ENCODE measurements around the gene MAGI1.
A peak's percentile ranks its signal among the peaks of the same experiment; 100 is the strongest.
"Not testable (repeated sequence)": the region's sequence is repeated elsewhere in the genome, so short reads cannot be mapped to it uniquely, and the experiment has no call there.

Gene MAGI1

DNA sequence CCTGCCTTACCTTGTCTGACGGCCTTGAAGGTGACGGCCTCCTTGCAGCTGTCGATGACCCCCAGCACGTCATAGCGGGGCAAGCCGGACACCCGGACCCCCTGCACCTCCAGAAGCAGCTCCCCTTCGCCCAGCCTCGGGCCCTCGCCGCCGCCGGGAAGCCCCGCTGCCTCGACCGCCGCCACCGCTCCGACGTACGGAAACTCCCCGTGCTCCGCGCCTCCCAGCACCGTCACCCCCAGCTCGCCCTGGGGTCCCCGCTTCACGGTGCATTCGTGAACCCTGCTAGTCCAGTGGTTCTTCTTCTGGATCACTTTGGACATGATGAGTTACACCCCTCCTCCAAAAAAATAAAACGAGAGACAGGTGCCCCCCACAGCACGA is 740 bp downstream of the MAGI1 start:
- no peak for DNase-seq

DNA sequence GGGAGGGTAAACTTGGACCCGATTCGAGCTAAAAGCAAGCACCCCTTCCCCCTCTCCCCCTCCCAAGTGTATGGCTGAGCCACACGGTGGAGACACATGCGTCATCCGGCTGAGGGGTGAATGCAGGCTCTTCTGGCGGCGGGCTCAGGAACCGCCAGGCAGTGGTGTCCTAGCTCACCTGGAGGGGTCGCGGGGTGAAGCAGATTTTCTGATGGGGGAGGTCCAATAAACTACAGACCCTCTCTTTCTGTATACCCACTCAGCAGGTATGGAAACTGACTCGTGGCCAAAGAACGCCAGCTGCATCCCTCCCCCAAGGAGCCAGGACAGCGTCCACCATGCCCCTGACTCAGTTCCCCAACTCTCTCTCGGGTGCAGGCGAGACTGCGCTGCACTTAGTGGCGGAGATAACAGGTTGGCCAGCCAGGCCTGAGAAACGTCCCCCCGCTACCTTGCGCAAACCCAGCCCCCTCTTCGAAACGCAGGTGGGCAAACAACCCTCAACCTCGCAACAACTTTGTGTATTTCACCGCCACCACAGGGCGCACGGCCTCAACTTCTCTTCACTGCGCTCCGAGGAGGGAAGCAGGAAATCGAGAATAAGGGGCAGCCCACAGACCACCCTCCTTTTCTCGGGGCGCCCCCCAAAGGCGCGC is 1.3 kb downstream of the MAGI1 start:
- peak; percentile 4 for DNase-seq

DNA sequence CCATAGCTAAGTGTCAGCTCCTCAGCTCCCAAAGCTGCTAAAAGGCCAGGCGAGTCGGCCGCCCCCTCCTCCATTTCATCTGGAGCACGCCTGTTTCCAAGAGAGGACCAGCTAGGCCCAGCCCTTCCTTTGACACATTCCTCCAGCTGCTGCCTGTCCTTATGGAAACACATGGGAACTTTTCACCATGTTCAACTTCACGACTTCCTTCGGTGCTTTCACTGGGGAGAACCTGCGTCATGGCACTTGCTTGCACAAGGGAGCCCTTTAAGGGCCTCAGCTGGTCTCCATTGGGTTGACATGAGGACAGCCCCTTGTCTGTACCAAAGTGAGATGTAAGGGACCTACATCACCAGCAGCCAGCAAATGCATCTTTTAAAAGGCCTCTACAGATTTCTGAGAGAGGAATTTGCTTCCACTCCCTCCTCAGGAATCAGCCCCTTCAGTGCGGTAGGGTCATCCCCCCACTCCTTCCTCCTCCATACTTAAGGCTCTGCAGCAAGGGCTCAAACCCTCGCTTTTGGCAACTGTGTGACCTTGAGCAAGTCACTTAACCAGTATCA is 2.1 kb downstream of the MAGI1 start:
- no peak for DNase-seq

DNA sequence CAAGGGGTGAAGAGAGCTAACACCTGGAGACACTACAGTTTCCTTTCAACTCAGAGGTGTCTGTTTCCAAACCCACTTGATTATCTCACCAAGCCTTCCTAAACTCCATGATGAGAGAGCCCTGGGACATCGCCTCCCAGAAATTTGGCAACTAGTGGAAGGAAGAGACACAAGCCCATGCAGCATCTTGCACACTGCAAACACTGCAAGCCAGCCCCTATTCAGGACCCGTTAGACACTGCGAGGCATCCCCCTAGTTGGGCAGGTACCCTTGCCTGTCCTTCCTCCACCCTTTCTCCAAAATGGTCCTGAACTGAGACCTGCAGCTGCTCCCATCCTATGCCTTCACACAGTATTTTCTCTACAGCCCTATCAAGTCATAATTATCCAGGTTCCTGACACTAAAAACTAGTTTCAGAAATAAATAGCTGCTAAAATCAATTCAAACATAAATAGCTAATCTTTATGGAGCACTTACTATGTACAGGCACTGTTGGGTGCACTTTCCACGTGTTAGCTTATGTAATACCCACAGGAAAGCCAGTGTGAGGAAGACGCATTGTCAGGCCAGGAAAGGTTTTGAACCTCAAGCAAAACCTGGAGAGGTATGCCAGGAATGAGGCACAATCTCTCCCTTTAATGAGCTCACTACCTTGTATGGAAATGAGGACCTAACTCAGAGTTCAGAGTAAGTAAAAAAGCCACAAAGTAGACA is 2.8 kb downstream of the MAGI1 start:
- no peak for DNase-seq

DNA sequence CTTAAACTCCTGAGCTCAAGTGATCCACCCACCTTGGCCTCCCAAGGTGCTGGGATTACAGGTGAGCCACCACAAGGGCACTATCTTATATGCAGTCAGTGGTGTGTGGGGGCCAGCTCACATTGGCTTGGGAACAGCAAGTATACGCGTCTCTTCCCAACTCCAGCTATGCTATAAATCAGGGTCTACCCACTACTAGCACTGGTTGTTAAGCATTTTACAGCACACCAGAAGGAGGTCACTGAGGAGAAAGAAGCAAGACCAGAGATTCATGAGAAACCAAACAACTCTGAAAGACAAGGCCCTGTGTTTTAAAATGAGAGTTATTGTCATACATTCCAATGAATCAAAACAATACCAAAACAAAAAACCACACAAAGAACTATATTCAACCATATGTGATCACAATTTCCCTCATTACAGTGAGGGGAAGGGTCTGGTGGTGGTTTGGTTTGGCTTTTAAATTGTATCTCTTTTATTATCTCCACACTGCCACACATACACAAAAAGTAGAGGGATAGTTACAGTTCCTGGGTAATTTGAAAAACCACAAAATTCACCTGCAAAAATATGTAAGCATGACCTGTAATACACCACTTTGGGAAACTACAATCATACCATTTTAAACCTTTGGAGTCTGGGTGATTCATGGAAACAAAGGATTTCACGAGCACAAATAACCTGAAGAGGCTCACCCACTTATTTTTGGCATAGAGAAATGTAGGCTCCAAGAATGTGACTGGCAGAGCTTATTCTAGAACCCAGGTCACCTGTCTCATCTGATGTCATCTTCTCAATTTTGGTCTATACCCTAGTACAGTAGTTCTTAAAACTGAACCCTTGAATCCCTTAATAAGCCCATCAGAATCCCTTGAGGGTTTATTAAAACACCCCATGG is 5.2 kb downstream of the MAGI1 start:
- DNase-seq = no peak

DNA sequence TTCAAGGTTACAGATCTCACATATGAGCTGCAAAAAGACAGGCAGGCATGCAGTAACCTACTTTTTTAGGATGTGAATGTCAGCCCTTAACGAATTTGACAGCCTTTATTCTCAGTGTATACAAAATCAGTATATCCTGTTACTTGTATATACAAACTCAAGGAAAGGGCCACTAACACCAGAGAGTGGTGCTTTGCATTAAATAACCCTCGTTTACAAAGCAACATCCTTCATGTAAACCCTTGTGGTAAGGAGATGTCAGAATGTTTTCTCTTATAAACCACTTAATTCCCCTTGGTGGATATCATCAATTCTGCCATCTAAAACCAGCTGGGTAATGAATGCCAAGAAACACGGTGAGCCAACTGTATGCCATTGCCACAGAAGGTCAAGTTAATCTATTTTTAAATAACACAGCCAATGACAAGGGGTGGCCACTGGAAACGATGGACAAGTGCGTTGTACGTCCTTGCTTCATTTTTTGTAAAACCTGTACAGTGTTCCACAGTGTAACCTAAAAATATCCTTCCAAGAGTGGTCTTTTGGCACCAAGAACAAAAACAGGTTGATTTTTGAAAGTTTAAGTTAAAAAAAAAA is 7.5 kb downstream of the MAGI1 start:
- DNase-seq = no peak

DNA sequence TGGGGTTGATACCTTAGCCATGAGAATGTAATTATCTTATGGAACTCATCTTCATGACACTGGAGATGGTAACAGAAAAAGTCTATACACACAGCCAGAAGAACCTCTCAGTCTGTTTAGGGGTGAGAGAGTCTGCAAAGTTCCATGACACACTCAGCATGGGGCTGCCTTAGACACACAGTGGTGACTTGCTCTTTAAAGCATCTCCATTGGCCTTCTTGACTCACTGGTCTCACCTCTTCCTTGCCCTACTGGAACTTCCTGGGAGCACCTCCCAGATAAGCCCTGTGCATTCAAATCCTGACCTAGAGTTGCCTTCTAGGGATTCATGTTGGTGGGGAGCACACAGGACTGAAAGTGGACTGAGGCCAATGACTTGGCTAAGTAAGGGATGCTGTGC is 9.3 kb downstream of the MAGI1 start:
- no peak for DNase-seq

DNA sequence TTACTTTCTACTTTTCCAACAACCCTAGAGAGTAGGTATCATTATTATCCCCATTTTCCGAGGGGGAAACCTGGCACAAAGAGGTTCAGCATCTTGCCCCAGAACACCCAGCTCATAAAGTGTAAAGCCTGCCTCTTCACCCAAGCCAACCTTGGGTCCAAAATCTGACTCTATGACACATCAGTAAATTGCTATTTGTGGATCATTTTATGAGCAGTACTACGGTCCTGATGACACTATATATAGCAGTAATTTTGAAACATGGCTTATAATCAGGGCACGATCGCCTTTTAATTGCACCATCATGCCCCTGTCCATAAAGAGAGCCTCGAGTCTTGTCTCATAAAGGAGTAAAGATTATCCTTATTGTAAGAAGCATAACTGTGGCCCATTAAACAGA is 9.7 kb downstream of the MAGI1 start:
- DNase-seq = no peak

DNA sequence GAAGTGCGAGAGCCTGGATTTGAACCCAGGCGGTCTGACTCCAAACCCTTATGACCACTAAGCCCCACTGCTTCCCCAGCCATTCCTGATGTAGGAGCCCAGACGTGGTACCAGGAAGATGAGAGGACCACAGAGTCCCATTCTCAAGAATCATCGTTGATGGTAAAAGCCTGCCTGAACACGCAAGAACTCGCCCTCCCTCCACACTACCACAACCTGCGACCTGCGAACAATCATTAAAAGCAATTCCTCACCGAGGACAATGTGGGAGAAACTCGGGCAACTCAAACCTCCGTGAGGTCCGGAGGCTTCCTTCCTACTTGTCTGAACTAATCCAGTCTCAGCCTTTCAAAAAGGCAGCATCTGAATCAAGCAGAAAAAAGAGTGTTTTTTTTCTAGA is 10.3 kb downstream of the MAGI1 start:
- no peak for DNase-seq

DNA sequence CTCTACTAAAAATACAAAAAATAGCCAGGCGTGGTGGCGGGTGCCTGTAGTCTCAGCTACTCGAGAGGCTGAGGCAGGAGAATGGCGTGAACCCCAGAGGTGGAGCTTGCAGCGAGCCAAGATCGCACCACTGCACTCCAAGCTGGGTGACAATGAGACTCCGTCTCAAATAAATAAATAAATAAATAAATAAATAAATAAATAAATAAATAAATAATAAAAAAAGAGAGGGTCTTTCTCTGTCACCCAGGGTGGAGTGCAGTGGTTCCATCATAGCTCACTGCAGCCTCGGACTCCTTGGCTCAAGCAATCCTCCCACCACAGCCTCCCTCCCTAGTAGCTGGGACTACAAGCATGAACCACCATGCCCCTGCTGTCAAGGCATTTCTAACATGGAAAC is 11.6 kb downstream of the MAGI1 start:
- DNase-seq = not testable (repeated sequence)

DNA sequence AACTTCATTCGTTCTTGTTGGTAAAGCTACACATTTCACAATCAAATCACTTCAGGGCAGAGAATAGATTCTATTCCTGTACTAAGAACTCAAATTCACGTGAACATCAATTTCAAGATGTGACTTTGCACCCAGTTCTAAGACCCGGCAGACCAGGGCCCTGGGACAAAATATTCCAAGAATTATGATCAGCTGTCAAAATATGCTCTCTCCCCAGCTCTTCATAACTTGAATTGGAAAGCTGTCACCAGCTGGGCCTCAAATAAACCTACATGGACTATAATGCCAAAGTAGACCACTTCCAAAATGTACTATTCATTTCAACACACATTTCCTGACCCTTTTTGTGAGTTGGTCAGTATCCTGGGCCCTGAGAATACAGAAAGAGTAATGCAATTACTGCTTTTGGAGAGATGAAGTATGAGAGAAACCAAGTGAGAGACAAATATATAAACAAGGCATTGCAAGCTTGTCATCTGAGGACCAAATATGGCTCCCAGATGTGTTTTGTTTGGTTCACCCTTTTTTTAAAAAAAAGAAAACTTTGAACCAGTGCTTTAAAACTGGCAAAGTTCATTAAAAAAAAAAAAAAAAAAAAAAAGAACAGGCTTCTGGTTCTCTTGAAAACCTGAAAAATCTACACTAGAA is 14.9 kb downstream of the MAGI1 start:
- DNase-seq = no peak

DNA sequence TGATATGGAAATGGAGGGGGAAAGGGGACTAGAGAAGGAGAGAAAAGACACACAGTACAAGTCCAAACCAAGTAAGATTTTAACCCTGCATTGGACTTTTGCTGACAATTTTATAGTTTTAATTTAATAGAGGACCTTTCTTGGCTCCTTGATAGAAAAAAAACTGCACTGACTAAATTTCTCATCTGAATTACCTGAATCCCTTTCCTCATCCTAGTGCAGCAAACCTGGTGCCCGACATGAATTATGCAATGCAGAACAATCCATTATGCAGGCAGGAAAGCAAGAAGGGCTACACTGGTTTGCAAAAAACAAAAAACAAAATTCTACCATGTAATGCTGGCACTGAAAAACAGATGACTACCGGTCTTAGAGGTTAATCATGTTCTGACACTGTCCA is 15.5 kb downstream of the MAGI1 start:
- DNase-seq = no peak

DNA sequence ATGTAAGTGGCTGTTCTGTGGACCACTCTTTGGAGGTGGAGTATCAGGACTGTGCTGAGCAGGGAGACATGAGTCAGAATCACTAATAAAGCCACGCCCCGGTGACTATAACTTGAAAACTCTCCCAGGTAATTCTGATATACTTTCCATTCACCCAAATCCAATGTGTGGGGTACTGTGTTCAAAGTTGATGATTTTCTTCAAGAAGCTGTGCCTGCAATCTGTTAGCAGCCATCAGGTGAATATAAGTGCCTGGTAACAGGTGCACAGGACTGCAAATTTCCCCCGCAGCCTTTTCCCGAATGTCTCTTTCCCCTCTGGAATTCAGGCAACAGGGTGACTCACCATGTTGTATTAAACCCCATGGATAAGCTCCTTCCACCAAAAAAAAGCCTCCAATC is 17.0 kb downstream of the MAGI1 start:
- no peak for DNase-seq

DNA sequence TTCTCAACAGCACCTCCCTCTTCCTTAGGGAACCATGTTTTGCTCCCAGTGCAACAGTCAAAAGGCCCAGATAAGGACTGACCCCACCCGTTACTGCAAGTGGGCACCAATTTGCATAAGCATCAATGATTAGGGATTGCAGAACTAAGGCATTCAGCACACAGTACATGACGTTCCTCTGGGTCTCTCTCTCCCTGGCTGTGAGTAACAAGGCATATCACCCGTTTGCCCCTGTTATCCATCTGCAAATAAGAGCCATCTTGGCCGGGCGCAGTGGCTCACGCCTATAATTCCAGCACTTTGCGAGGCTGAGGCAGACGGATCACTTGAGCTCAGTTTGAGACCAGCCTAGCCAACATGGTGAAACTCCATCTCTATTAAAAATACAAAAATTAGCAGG is 18.8 kb downstream of the MAGI1 start:
- DNase-seq = no peak

DNA sequence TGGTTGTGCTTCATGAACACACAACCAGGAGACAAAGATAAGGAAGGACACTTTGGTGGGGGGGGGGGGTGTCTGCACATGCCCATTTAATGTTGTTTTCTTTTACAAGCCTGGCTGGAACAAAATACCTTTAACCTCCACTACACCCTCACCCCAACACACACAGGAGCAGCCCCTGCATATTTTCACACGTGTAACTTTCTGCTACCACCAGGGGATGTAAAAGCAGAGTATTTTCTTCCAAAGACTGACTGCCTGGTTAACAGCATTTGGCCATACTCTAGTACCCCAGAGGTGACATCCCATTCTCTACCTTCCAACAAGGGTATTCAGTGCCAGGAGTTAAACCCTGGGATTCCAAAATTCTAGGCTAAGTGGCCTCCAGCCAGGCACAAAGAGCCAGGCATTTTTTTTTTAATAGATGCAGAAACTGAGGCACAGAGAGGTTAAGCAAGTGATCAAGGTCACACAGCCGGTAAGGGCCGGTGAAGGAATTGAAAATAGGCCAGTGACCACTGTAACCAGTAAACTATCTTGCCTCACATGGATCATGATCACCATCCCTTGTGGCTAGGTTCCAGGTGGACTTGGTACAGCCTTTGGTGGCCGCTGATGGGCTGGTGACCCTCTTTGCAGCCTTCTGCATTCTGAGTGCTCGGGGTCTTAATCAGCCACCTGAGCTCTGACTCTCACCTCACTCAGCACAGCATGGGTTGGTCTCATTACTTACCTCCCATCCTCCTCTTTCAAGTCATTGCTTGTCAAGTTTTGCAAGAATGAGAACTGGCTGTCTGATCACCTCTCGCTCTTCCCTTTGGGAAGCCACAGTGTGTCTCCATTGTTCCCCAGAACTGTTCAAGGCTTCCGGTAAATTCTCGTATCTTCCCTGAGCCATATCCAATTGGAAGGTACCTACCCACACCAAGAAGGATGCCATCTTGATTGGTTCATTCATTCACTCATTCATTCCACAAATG is 20.4 kb downstream of the MAGI1 start:
- no peak for DNase-seq

DNA sequence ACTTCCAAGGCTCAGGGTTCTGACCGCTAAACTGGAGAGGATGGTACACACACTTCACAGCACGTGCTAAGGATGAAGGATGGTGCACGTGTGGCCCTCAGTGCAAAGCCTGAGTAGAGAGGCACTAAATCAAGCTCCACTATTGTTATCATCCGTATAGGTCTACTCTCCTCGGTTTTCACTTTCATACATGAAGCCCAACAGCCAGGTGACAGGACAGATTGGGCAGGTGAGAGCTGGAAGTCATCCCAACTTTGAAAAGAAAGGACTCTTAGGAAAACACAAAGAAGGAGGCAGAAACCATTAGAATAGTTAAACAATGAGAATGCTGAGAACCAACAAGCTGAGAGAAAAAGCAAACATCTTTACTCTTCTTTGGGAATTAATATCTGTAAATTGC is 21.1 kb downstream of the MAGI1 start:
- no peak for DNase-seq

DNA sequence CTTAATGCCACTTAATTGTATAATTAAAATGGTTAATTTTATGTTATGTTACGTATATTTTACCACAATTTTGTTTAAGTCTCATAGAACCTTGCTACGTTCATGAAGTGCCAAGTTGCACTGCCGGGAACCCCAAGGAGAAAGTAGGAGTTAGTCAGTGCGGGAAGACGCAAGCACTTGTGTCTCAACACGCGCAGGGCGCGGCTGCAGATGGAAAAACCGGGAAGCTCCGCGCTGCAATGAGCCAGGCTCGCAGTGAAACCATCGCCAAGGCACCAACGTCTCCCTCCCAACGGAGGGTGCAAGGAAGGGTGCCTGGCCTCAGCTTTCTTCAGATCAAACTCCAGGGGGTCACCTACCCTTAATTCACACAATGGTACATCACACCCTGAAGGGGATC is 21.6 kb downstream of the MAGI1 start:
- no peak for DNase-seq

DNA sequence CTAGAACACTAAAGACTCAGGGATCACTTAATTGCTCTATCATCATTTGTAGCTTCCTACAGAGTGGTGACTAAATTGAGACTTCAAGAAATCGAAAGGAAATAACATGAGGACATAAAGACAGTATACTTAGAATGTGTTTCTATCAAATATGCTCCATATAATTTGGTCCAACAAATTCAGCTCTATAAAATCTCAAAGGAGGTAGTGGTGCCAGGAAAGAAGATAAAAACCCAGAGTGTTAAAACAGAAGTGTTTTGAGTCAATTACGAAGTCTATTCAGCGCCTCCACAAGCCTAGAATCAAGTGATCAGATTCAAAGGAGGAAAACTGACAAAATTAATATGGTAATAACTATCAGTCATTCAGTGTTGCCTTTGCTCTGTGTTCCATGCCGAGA is 22.9 kb downstream of the MAGI1 start:
- DNase-seq = no peak

DNA sequence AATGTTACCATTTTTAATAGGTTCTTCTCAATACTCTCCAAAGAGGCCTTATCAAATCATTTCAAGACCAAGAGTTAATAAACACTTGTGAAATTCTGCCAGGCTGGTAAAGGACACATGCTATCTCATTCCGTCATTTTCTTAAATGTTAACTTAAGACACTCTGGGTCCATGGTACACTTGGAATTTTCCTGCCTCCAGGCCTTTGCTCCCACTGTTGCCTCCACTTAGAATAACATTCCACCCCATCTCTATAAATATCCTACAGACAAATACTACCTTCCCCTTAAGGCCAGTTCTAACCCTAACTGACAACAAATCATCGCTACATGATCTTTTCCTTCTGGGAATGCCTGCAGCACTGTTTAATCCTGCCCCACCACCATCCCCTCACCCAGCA is 24.1 kb downstream of the MAGI1 start:
- DNase-seq = no peak

DNA sequence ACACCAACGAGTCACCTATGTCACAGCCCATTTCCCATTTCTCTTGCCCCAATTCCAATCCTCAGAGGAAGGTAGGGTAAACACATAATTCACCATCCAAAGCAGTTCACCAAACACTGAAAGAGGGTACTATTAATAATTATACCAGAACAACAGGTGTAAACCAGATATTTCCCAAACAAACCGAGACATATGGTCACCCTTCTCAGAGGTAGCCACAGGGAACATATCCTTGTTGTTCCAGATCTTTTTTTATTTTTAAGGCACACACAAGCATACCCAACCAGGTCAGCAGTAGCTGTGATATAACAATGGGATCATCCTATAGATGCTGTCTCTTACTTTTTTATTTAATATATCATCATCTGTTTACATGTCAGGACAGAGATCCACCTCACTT is 24.7 kb downstream of the MAGI1 start:
- no peak for DNase-seq

DNA sequence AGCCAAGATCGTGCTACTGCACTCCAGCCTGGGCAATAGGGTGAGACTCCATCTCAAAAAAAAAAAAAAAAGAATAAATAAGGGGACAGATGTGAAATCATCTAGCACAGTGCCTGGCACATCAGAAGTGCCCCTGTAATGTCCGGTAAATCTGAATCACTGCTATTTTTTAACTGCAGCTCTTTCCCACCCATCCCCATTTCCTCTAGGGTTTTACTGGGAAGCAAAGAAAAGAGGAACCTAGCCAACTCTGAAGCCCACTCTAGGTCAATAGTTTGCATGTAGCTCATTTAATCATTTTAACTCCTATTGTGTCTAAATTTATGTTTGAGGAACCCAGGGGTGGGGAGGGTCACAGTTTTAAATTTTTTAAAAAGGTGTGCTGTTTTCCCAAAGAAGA is 26.0 kb downstream of the MAGI1 start:
- DNase-seq = no peak
